Mononuclear cell (primary cell): Measurements from ENCODE around the gene PHF21A. TPM values are rescaled to one million over a fixed set of nuclear protein-coding genes. Genes with fewer than 3 reads are reported as not detected.
"Not testable (repeated sequence)": the region's sequence is repeated elsewhere in the genome, so short reads cannot be mapped to it uniquely, and the experiment has no call there.

Experiments
- H3K27me3 ChIP-seq: 2 replicates; pipeline ENCODE4 v1.6.0; 2011; ENCODE audit warnings: low read length, control low read depth; ENCODE audit not compliant: insufficient read depth
- H3K4me1 ChIP-seq: 2 replicates; pipeline ENCODE4 v1.5.1; 2011; ENCODE audit warnings: mild to moderate bottlenecking, low read length, control low read depth; ENCODE audit not compliant: insufficient read depth
- H3K4me3 ChIP-seq: 2 replicates; pipeline ENCODE4 v1.5.1; 2011; ENCODE audit warnings: mild to moderate bottlenecking, low read length, moderate library complexity
- H3K9me3 ChIP-seq: 2 replicates; pipeline ENCODE4 v1.5.1; 2011; ENCODE audit warnings: low read depth, mild to moderate bottlenecking, control low read depth, low read length
- total RNA-seq: library from RNA; depleted of rRNA; stranded (reverse); fragments of >200 nt; gene quantifications from one replicate; pipeline ENCODE4 v1.2.3, GENCODE V29; 2012

Gene PHF21A
- total RNA-seq, 1 donor: 33.2 TPM

DNA sequence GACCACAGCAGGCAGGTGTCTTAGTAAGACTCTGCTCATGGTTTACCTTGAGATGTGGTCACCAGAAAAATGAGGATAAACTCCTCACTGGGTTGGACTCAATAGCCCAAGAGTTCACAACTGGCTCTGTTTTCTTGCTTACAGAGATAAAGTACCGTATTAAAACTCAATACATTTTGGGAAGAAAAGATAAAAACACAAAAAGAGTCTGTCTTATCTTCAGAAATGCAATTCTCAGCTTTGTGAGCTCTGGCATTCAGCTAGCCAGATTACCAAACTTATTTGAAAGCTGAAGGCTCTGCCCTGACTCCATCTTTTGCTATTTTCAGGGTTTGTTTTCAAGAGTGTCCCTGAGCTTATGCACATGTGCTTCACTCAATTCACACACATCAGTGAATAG is 75.4 kb downstream of the PHF21A start:
- no peaks in the 10 kb centered on the region for H3K4me1 ChIP-seq
- H3K4me3 ChIP-seq: no peak overlapping the region
- H3K27me3 ChIP-seq: no peaks in the 10 kb centered on the region
- no peaks in the 10 kb centered on the region for H3K9me3 ChIP-seq

GRCh38 chr11:46044601-46045000 is 76.7 kb downstream of the PHF21A start:
- H3K27me3 ChIP-seq: no peaks in the 10 kb centered on the region
- no peaks in the 10 kb centered on the region for H3K9me3 ChIP-seq
- H3K4me1 ChIP-seq: no peaks in the 10 kb centered on the region
- H3K4me3 ChIP-seq: no peak overlapping the region

DNA sequence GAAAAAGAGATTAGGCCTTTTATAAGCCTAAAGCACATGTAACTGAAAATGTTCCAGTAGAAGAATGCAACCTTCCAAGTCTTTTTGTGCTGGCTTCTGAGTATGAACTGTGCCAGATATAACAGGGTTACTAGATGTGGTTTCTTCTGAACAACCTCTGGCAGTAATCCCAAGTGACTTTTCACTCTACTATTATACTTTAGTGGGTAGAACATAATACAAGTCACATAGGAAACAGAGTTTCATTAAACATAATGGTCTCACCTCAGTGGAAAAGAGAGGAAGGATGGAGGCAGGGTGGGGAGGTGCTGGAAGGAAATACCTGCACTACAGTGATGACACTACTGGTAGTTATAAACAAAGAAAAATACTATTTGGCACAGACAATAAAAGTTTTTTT is 81.3 kb downstream of the PHF21A start:
- H3K9me3 ChIP-seq: no peaks in the 10 kb centered on the region
- H3K4me1 ChIP-seq: no peaks in the 10 kb centered on the region
- H3K27me3 ChIP-seq: no peaks in the 10 kb centered on the region
- H3K4me3 ChIP-seq: no peak overlapping the region

DNA sequence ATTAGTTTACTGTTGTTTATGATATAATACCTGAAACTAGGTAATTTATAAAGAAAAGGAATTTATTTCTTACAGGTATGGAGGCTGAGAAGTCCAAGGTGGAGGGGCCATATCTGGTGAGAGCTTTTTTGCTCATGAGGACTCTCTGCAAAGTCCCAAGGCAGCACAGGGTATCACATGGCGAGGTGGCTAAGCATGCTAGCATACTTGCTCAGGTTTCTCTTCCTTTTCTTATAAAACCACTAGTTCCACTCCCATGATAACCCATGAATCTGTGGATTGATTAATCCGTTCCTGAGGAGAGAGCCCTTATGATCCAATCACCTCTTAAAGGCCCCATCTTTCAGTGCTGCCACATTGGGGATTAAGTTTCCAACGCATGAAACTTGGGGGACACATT is 82.7 kb downstream of the PHF21A start:
- no peaks in the 10 kb centered on the region for H3K9me3 ChIP-seq
- no peak overlapping the region for H3K4me3 ChIP-seq
- H3K4me1 ChIP-seq: no peaks in the 10 kb centered on the region
- no peaks in the 10 kb centered on the region for H3K27me3 ChIP-seq

GRCh38 chr11:46036969-46037368 is 84.3 kb downstream of the PHF21A start:
- no peaks in the 10 kb centered on the region for H3K27me3 ChIP-seq
- no peak overlapping the region for H3K4me3 ChIP-seq
- no peaks in the 10 kb centered on the region for H3K4me1 ChIP-seq

DNA sequence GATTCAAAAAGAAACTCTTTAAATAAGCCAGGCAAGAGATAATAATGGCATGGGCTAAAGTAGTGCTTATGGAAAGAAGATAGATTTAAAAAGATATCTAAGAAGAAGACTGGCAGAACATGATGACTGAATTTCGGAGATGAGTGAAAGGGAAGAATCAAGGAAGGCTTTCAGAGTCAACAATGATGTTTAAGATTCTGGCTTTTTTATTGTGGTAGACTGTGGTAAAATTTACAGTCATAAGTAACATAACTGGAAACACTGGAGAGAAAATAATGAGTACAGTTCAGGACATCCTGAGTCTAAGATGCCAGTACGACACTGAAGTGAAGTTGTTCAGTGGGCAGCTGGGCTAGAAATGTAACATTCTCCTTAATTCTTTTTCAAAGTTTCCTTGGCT is 85.2 kb downstream of the PHF21A start:
- H3K9me3 ChIP-seq: no peaks in the 10 kb centered on the region
- H3K27me3 ChIP-seq: no peaks in the 10 kb centered on the region
- H3K4me3 ChIP-seq: no peak overlapping the region
- H3K4me1 ChIP-seq: no peaks in the 10 kb centered on the region

More at GRCh38 chr11:46036969-46037368, 84.3 kb downstream of the PHF21A start:
- no peaks in the 10 kb centered on the region for H3K9me3 ChIP-seq

DNA sequence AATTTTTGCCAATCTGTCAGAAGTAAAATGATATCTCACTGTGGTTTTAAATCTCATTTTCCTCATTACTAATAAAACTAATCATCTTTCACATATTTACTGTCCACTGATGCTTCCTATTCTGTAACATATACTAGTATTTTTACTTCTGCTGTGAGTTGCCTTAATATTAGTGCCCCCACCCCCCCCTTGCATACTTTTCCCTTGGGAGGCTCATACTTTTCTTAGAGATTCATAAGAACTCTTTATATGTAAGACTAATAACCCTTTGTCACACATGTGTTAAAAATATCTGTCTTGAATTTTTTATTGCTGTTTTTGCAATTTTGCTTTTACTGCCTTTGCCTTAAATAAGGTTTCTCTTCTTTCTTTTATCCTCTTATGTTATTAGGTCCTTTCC is 87.2 kb downstream of the PHF21A start:
- H3K9me3 ChIP-seq: no peaks in the 10 kb centered on the region
- no peaks in the 10 kb centered on the region for H3K4me1 ChIP-seq
- H3K4me3 ChIP-seq: no peak overlapping the region
- H3K27me3 ChIP-seq: no peaks in the 10 kb centered on the region

DNA sequence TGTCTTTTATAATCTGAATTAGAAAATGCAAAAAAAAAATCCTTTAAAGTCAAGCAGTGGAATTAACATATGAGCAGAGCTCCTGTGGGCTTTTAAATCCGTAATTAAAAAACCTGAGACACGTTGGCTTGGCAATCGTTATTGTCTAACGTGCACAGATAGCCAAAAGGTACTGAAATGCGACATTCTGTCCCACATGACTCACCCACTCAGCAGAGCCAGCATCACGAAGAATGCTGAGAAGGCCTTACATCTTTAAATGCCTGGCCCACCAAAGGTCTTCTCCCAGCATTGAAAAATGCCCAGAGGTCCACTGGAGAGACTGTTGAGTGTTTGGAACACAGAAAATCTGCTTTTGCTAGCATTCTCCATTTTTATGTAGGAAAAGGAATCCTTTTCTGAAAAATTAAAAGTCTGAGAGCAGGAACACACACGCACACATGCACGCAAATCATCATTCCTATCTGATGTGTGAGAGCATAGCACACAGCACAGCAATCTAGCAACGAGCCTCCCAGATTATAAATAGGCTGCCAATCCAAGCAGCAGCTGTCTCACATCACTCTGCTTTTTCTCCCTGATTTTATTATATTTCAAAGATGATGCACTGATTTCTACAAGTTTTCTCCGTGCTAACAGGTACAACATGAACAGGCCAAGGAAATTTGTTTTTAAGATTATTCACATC is 94.5 kb downstream of the PHF21A start:
- Histone ChIP-seq H3K4me1 (no peaks in the 10 kb centered on the region), H3K9me3 (no peaks in the 10 kb centered on the region), H3K27me3 (no peaks in the 10 kb centered on the region), H3K4me3 (no peak overlapping the region)

- no peaks in the 10 kb centered on the region for H3K4me1 ChIP-seq
- H3K27me3 ChIP-seq: no peaks in the 10 kb centered on the region
- H3K4me3 ChIP-seq: no peak overlapping the region
- no peaks in the 10 kb centered on the region for H3K9me3 ChIP-seq
Observed at GRCh38 chr11:46020084-46020599, 101.1 kb downstream of the PHF21A start.

GRCh38 chr11:46018651-46019050 is 102.6 kb downstream of the PHF21A start:
- Histone ChIP-seq H3K9me3 (no peaks in the 10 kb centered on the region), H3K4me1 (no peaks in the 10 kb centered on the region), H3K4me3 (no peak overlapping the region), H3K27me3 (no peaks in the 10 kb centered on the region)

DNA sequence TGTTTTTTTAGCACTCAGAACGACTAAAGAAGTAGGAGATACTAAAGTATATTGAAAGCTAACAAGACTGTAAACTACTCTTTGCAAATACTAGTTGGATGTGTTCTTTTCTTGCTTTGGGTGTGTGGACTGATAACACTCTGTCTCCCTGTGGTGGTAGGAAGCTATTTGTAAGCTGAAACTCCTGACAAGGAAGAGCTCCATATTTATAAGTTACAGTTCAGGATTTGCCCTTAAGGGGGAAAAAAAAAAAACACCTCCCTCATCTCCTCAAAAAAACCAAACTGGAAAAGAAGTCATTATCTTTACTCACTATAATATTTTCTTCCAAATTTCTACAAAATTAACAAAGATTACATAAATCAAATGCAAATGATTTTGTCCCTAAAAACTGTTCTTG is 103.9 kb downstream of the PHF21A start:
- Histone ChIP-seq H3K27me3 (no peaks in the 10 kb centered on the region), H3K4me1 (no peaks in the 10 kb centered on the region), H3K9me3 (no peaks in the 10 kb centered on the region), H3K4me3 (no peak overlapping the region)

GRCh38 chr11:46015941-46016340 is 105.3 kb downstream of the PHF21A start:
- Histone ChIP-seq H3K4me1 (no peaks in the 10 kb centered on the region), H3K9me3 (no peaks in the 10 kb centered on the region), H3K4me3 (no peak overlapping the region), H3K27me3 (no peaks in the 10 kb centered on the region)

- not testable (repeated sequence) for H3K9me3 ChIP-seq, H3K27me3 ChIP-seq, H3K4me1 ChIP-seq, H3K4me3 ChIP-seq
Observed at GRCh38 chr11:46014168-46014567, 107.1 kb downstream of the PHF21A start.

GRCh38 chr11:46012185-46012584 is 109.1 kb downstream of the PHF21A start:
- Histone ChIP-seq H3K4me1 (no peaks in the 10 kb centered on the region), H3K9me3 (no peaks in the 10 kb centered on the region), H3K4me3 (no peak overlapping the region), H3K27me3 (no peaks in the 10 kb centered on the region)

DNA sequence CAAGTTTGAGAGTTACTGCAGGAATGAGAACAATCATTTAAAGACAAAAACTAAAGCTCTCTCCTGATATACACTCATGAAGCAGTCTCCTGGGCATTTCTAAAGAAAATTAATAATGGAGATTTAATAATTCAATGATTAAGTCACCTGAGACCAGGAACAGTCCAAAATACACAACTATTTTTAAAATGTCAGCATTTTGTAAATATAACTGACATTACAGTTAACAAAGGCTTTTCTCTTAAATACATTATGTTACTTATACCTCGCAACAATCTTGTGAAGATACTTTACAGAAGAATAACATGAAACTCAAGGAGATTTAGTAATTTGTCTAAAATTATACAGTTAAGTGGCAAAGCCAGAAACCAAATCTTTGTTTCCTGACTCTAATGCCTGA is 111.2 kb downstream of the PHF21A start:
- Histone ChIP-seq H3K27me3 (no peaks in the 10 kb centered on the region), H3K4me1 (no peaks in the 10 kb centered on the region), H3K9me3 (no peaks in the 10 kb centered on the region), H3K4me3 (no peak overlapping the region)

- Histone ChIP-seq H3K27me3 (no peaks in the 10 kb centered on the region), H3K9me3 (no peaks in the 10 kb centered on the region), H3K4me1 (no peaks in the 10 kb centered on the region), H3K4me3 (no peak overlapping the region)
Observed at GRCh38 chr11:46009647-46010046, 111.6 kb downstream of the PHF21A start.
